ENCODE measurements around the gene DXO. TPM values are rescaled to one million over a fixed set of nuclear protein-coding genes. Genes with fewer than 3 reads are reported as not detected.
"Not testable (repeated sequence)": the region's sequence is repeated elsewhere in the genome, so short reads cannot be mapped to it uniquely, and the experiment has no call there.

DXO gene
- total RNA-seq (47.7 TPM), polyA plus RNA-seq (10 to 100 TPM in 2 of 4 donors, 1 to 10 TPM in 2; 8.4 to 10.5 (median 9.6) TPM)

- Histone ChIP-seq H3K4me1 (ENCODE audit: control insufficient read depth, insufficient read depth, low read length, poor library complexity, severe bottlenecking) (peaks cover 22% of the 10 kb centered on the region), H3K36me3 (ENCODE audit: control insufficient read depth, insufficient read depth, low read length) (peaks cover 26% of the 10 kb centered on the region), H3K9me3 (ENCODE audit: control insufficient read depth in 2 of 2, low read length in 2 of 2) (no peaks in the 10 kb centered on the region), H3K27ac (ENCODE audit: insufficient read depth, low read length, poor library complexity, severe bottlenecking) (peak within 1 kb of the TSS; percentile 100), H3K4me3 (ENCODE audit: low read depth, low read length) (peak within 1 kb of the TSS; percentile 91), H3K27me3 (ENCODE audit: control insufficient read depth, insufficient read depth, low read length) (no peaks in the 10 kb centered on the region)
- DNase-seq = peak; percentile 97 to 99 (median 99)
- Mint-ChIP-seq H3K27ac (peak within 1 kb of the TSS; percentile 99 to 100 (median 99)), H3K27me3 (peaks cover 9% of the 10 kb centered on the region), H3K4me3 (peak within 1 kb of the TSS; percentile 99 to 100 (median 99)), H3K36me3 (peaks cover 10% of the 10 kb centered on the region), H3K9me3 (no peaks in the 10 kb centered on the region), H3K4me1 (peaks cover 15 to 59% (median 37%) of the 10 kb centered on the region in 4 donors)
- ATAC-seq (ENCODE audit: low read depth in 2 of 2) = peak; percentile 94 to 95
Observed at GRCh38 chr6:31971993-31972708, at the start of gene DXO. Gene DXO, minus strand, starts transcription at chr6:31972138. Its CDS starts 463 bp downstream, at chr6:31971675.

GRCh38 chr6:32014547-32014946, 42.6 kb upstream of the DXO start, which contains the start of gene C4B:
Gene C4B, plus strand, starts transcription at chr6:32014795. Its CDS starts 51 bp downstream, at chr6:32014846.
- not testable (repeated sequence) for H3K4me1 Mint-ChIP-seq

GRCh38 chr6:32013738-32014137, 41.8 kb upstream of the DXO start:
- not testable (repeated sequence) for ATAC-seq (ENCODE audit: low read depth in 2 of 2); H3K27ac ChIP-seq (ENCODE audit: insufficient read depth, low read length, poor library complexity, severe bottlenecking); H3K9me3 ChIP-seq (ENCODE audit: control insufficient read depth in 2 of 2, low read length in 2 of 2); H3K4me3 Mint-ChIP-seq; DNase-seq; H3K27me3 ChIP-seq (ENCODE audit: control insufficient read depth, insufficient read depth, low read length); H3K9me3 Mint-ChIP-seq; H3K4me1 Mint-ChIP-seq; H3K36me3 ChIP-seq (ENCODE audit: control insufficient read depth, insufficient read depth, low read length); H3K4me1 ChIP-seq (ENCODE audit: control insufficient read depth, insufficient read depth, low read length, poor library complexity, severe bottlenecking); H3K4me3 ChIP-seq (ENCODE audit: low read depth, low read length); H3K27ac Mint-ChIP-seq; H3K36me3 Mint-ChIP-seq; H3K27me3 Mint-ChIP-seq

More at GRCh38 chr6:32014547-32014946, 42.6 kb upstream of the DXO start, which contains the start of gene C4B:
- DNase-seq; ATAC-seq (ENCODE audit: low read depth in 2 of 2); H3K9me3 Mint-ChIP-seq; H3K36me3 Mint-ChIP-seq; H3K27me3 ChIP-seq (ENCODE audit: control insufficient read depth, insufficient read depth, low read length); H3K27me3 Mint-ChIP-seq; H3K4me3 Mint-ChIP-seq; H3K9me3 ChIP-seq (ENCODE audit: control insufficient read depth in 2 of 2, low read length in 2 of 2); H3K27ac Mint-ChIP-seq; H3K4me3 ChIP-seq (ENCODE audit: low read depth, low read length); H3K36me3 ChIP-seq (ENCODE audit: control insufficient read depth, insufficient read depth, low read length); H3K4me1 ChIP-seq (ENCODE audit: control insufficient read depth, insufficient read depth, low read length, poor library complexity, severe bottlenecking); H3K27ac ChIP-seq (ENCODE audit: insufficient read depth, low read length, poor library complexity, severe bottlenecking): not testable (repeated sequence)

- not testable (repeated sequence) for H3K4me1 Mint-ChIP-seq; H3K27ac ChIP-seq (ENCODE audit: insufficient read depth, low read length, poor library complexity, severe bottlenecking); DNase-seq; H3K36me3 ChIP-seq (ENCODE audit: control insufficient read depth, insufficient read depth, low read length); H3K4me3 Mint-ChIP-seq; ATAC-seq (ENCODE audit: low read depth in 2 of 2); H3K9me3 ChIP-seq (ENCODE audit: control insufficient read depth in 2 of 2, low read length in 2 of 2); H3K9me3 Mint-ChIP-seq; H3K36me3 Mint-ChIP-seq; H3K27me3 Mint-ChIP-seq; H3K4me1 ChIP-seq (ENCODE audit: control insufficient read depth, insufficient read depth, low read length, poor library complexity, severe bottlenecking); H3K27me3 ChIP-seq (ENCODE audit: control insufficient read depth, insufficient read depth, low read length); H3K4me3 ChIP-seq (ENCODE audit: low read depth, low read length)
- peak overlapping the region in 2 of 3 donors; percentile 36 to 84 for H3K27ac Mint-ChIP-seq
Observed at GRCh38 chr6:32012941-32013617, 41.1 kb upstream of the DXO start.

GRCh38 chr6:32010856-32011530, 39.1 kb upstream of the DXO start:
- not testable (repeated sequence) for H3K36me3 Mint-ChIP-seq; H3K9me3 Mint-ChIP-seq; ATAC-seq (ENCODE audit: low read depth in 2 of 2); H3K27me3 Mint-ChIP-seq; H3K4me1 Mint-ChIP-seq; H3K4me3 Mint-ChIP-seq; H3K36me3 ChIP-seq (ENCODE audit: control insufficient read depth, insufficient read depth, low read length); H3K4me3 ChIP-seq (ENCODE audit: low read depth, low read length); H3K4me1 ChIP-seq (ENCODE audit: control insufficient read depth, insufficient read depth, low read length, poor library complexity, severe bottlenecking); H3K9me3 ChIP-seq (ENCODE audit: control insufficient read depth in 2 of 2, low read length in 2 of 2); H3K27ac Mint-ChIP-seq; DNase-seq; H3K27ac ChIP-seq (ENCODE audit: insufficient read depth, low read length, poor library complexity, severe bottlenecking); H3K27me3 ChIP-seq (ENCODE audit: control insufficient read depth, insufficient read depth, low read length)

- H3K27ac Mint-ChIP-seq; H3K9me3 Mint-ChIP-seq; H3K27me3 Mint-ChIP-seq; H3K4me3 ChIP-seq (ENCODE audit: low read depth, low read length); H3K36me3 ChIP-seq (ENCODE audit: control insufficient read depth, insufficient read depth, low read length); H3K9me3 ChIP-seq (ENCODE audit: control insufficient read depth in 2 of 2, low read length in 2 of 2); H3K27me3 ChIP-seq (ENCODE audit: control insufficient read depth, insufficient read depth, low read length); H3K4me1 Mint-ChIP-seq; H3K4me1 ChIP-seq (ENCODE audit: control insufficient read depth, insufficient read depth, low read length, poor library complexity, severe bottlenecking); H3K27ac ChIP-seq (ENCODE audit: insufficient read depth, low read length, poor library complexity, severe bottlenecking); H3K4me3 Mint-ChIP-seq; H3K36me3 Mint-ChIP-seq; ATAC-seq (ENCODE audit: low read depth in 2 of 2); DNase-seq: not testable (repeated sequence)
Observed at GRCh38 chr6:32009537-32009936, 37.6 kb upstream of the DXO start.

- not testable (repeated sequence) for H3K4me3 ChIP-seq (ENCODE audit: low read depth, low read length); H3K4me1 Mint-ChIP-seq; H3K4me1 ChIP-seq (ENCODE audit: control insufficient read depth, insufficient read depth, low read length, poor library complexity, severe bottlenecking); ATAC-seq (ENCODE audit: low read depth in 2 of 2); H3K36me3 Mint-ChIP-seq; H3K9me3 ChIP-seq (ENCODE audit: control insufficient read depth in 2 of 2, low read length in 2 of 2); H3K27ac ChIP-seq (ENCODE audit: insufficient read depth, low read length, poor library complexity, severe bottlenecking); H3K4me3 Mint-ChIP-seq; H3K27me3 ChIP-seq (ENCODE audit: control insufficient read depth, insufficient read depth, low read length); H3K27me3 Mint-ChIP-seq; H3K36me3 ChIP-seq (ENCODE audit: control insufficient read depth, insufficient read depth, low read length); DNase-seq; H3K9me3 Mint-ChIP-seq; H3K27ac Mint-ChIP-seq
Observed at GRCh38 chr6:32008616-32009015, 36.7 kb upstream of the DXO start.
